ENCODE results near the gene SLIT1.

The SLIT1 gene

GRCh38 chr10:97078261-97078937 is 107.4 kb downstream of the SLIT1 start:
- no peak for DNase-seq

GRCh38 chr10:97076781-97077180 is 109.0 kb downstream of the SLIT1 start:
- DNase-seq = no peak

- DNase-seq = no peak
Observed at GRCh38 chr10:97075961-97076525, 109.7 kb downstream of the SLIT1 start.

GRCh38 chr10:97075421-97075820 is 110.3 kb downstream of the SLIT1 start:
- no peak for DNase-seq

- DNase-seq = no peak
Observed at GRCh38 chr10:97074256-97075145, 111.3 kb downstream of the SLIT1 start.

- DNase-seq = peak; percentile 83
Observed at GRCh38 chr10:97072851-97073665, 112.7 kb downstream of the SLIT1 start.

GRCh38 chr10:97071496-97071895 is 114.3 kb downstream of the SLIT1 start:
- no peak for DNase-seq

GRCh38 chr10:97069576-97070362 is 116.0 kb downstream of the SLIT1 start:
- peak; percentile 11 for DNase-seq

GRCh38 chr10:97069026-97069425 is 116.7 kb downstream of the SLIT1 start:
- no peak for DNase-seq

GRCh38 chr10:97067716-97068391 is 117.9 kb downstream of the SLIT1 start:
- DNase-seq = no peak

GRCh38 chr10:97066877-97067555 is 118.7 kb downstream of the SLIT1 start:
- no peak for DNase-seq

- no peak for DNase-seq
Observed at GRCh38 chr10:97065686-97066660, 119.8 kb downstream of the SLIT1 start.

GRCh38 chr10:97065128-97065527 is 120.6 kb downstream of the SLIT1 start:
- DNase-seq = no peak

GRCh38 chr10:97063983-97064837 is 121.5 kb downstream of the SLIT1 start:
- DNase-seq = no peak

- DNase-seq = no peak
Observed at GRCh38 chr10:97063271-97063982, 122.3 kb downstream of the SLIT1 start.

GRCh38 chr10:97062456-97062855 is 123.3 kb downstream of the SLIT1 start:
- no peak for DNase-seq

GRCh38 chr10:97062046-97062445 is 123.7 kb downstream of the SLIT1 start:
- DNase-seq = no peak

GRCh38 chr10:97061423-97061822 is 124.3 kb downstream of the SLIT1 start:
- no peak for DNase-seq

Measured in stimulated activated CD4-positive, alpha-beta T cell treated with anti-CD3 and anti-CD28 coated beads, Interleukin-4, amount 100 ng/mL, for 24 hours (primary cell).